Liver (tissue), 9 donors: ENCODE data around the gene BLACAT1. TPM values are rescaled to one million over a fixed set of nuclear protein-coding genes. Genes with fewer than 3 reads are reported as not detected.

Experiments used
- DNase-seq: peaks from one replicate; pipeline ENCODE4 v3.0.0-alpha.2; 2017; ENCODE audit warnings: low spot score
- H3K27ac ChIP-seq, 2 donors: one replicate each; pipeline ENCODE4 v1.7.0; 2013; ENCODE audit warnings: inconsistent platforms in 2 of 2, low read length in 2 of 2, control low read depth in 1 of 2, low read depth in 1 of 2, mild to moderate bottlenecking in 1 of 2
- H3K27me3 ChIP-seq, 4 donors: one replicate each; pipeline versions ENCODE4 v1.6.1 to v1.7.0; 2013; ENCODE audit warnings: low read length in 3 of 4, inconsistent platforms in 1 of 4, mild to moderate bottlenecking in 1 of 4, moderate library complexity in 1 of 4; ENCODE audit not compliant: control insufficient read depth in 4 of 4, insufficient read depth in 4 of 4
- H3K36me3 ChIP-seq, 4 donors: one replicate each; pipeline versions ENCODE4 v1.6.1 to v1.7.0; 2013; ENCODE audit warnings: low read length in 3 of 4, mild to moderate bottlenecking in 3 of 4, low read depth in 1 of 4, moderate library complexity in 1 of 4; ENCODE audit not compliant: control insufficient read depth in 4 of 4, insufficient read depth in 3 of 4
- H3K4me1 ChIP-seq, 4 donors: one replicate each; pipeline versions ENCODE4 v1.6.1 to v1.7.0; 2013; ENCODE audit warnings: low read length in 3 of 4, mild to moderate bottlenecking in 3 of 4, moderate library complexity in 1 of 4; ENCODE audit not compliant: control insufficient read depth in 4 of 4, insufficient read depth in 4 of 4
- H3K4me3 ChIP-seq, 3 donors: one replicate each; pipeline versions ENCODE4 v1.6.1 to v1.7.0; 2013; ENCODE audit warnings: low read length in 3 of 3, control low read depth in 1 of 3, low read depth in 1 of 3, mild to moderate bottlenecking in 1 of 3
- H3K9ac ChIP-seq, 2 donors: one replicate each; pipeline ENCODE4 v1.7.0; 2013; ENCODE audit warnings: low read length in 2 of 2, mild to moderate bottlenecking in 2 of 2, moderate library complexity in 2 of 2, control low read depth in 1 of 2, low read depth in 1 of 2
- H3K9me3 ChIP-seq, 4 donors: one replicate each; pipeline versions ENCODE4 v1.6.1 to v1.7.0; 2013; ENCODE audit warnings: low read length in 3 of 4; ENCODE audit not compliant: control insufficient read depth in 4 of 4
- EGR1 ChIP-seq, 2 donors: IDR thresholded peaks; 2 replicates each; pipeline ENCODE4 v1.6.1; 2016 to 2018; ENCODE audit warnings: antibody characterized with exemption in 2 of 2, low read depth in 2 of 2
- FOXA1 ChIP-seq: IDR thresholded peaks from 2 replicates; pipeline ENCODE4 v1.6.1; 2016; ENCODE audit warnings: antibody characterized with exemption
- FOXA2 ChIP-seq: IDR thresholded peaks from 2 replicates; pipeline ENCODE4 v1.6.1; 2016; ENCODE audit warnings: antibody characterized with exemption
- GABPA ChIP-seq, 2 donors: IDR thresholded peaks in 1 of 2; conservative IDR thresholded peaks in 1 of 2; 2 replicates each; pipeline ENCODE4 v1.6.1; 2016; ENCODE audit warnings: antibody characterized with exemption in 2 of 2, mild to moderate bottlenecking in 1 of 2, moderate library complexity in 1 of 2
- HNF4A ChIP-seq, 2 donors: conservative IDR thresholded peaks; 2 replicates each; pipeline ENCODE4 v1.6.1; 2016; ENCODE audit warnings: antibody characterized with exemption in 2 of 2, mild to moderate bottlenecking in 2 of 2
- HNF4G ChIP-seq: IDR thresholded peaks from 2 replicates; pipeline ENCODE4 v1.6.1; 2016; ENCODE audit warnings: antibody characterized with exemption
- JUND ChIP-seq, 2 donors: IDR thresholded peaks; 2 replicates each; pipeline ENCODE4 v1.6.1; 2016; ENCODE audit warnings: antibody characterized with exemption in 2 of 2
- NR2F2 ChIP-seq: IDR thresholded peaks from 2 replicates; pipeline ENCODE4 v1.6.1; 2016; ENCODE audit warnings: antibody characterized with exemption
- RAD21 ChIP-seq, 2 donors: IDR thresholded peaks; 2 replicates each; pipeline ENCODE4 v1.6.1; 2016; ENCODE audit warnings: antibody characterized with exemption in 2 of 2, mild to moderate bottlenecking in 2 of 2
- RXRA ChIP-seq, 2 donors: IDR thresholded peaks; 2 replicates each; pipeline ENCODE4 v1.6.1; 2017 to 2018; ENCODE audit warnings: antibody characterized with exemption in 2 of 2, mild to moderate bottlenecking in 1 of 2
- SP1 ChIP-seq: IDR thresholded peaks from 2 replicates; pipeline ENCODE4 v1.6.1; 2018; ENCODE audit warnings: antibody characterized with exemption, mild to moderate bottlenecking
- TAF1 ChIP-seq: conservative IDR thresholded peaks from 2 replicates; pipeline ENCODE4 v1.6.1; 2016; ENCODE audit warnings: antibody characterized with exemption, mild to moderate bottlenecking
- YY1 ChIP-seq: IDR thresholded peaks from 2 replicates; pipeline ENCODE4 v1.6.1; 2016; ENCODE audit warnings: antibody characterized with exemption, mild to moderate bottlenecking
- WGBS: extraction: QIAGEN DNeasy Blood & Tissue Kit; methylation state at CpG from one replicate; pipeline ENCODE4 v1.1.7; 2013; 5-methylcytosine and 5-hydroxymethylcytosine counted together
- polyA plus RNA-seq, 2 donors: library from polyadenylated mRNA; stranded (reverse) in 1 of 2; unstranded in 1 of 2; fragments of 200-250 nt in 1 of 2; fragments of >200 nt in 1 of 2; fragmentation: Nextera tagmentation in 1 of 2; extraction: Ambion mirVana in 1 of 2; gene quantifications; one replicate each; pipeline versions ENCODE4 v1.2.1 to v1.2.3, GENCODE V29; 2013 to 2015
- total RNA-seq, 2 donors: library from RNA; depleted of rRNA; stranded (reverse); fragments of >200 nt; gene quantifications; one replicate each; pipeline ENCODE4 v1.2.3, GENCODE V29; 2014
- TF ChIP-seq, protein P1 (sequence below): IDR thresholded peaks from 2 replicates; pipeline ENCODE4 v1.6.1; 2016; ENCODE audit warnings: antibody characterized with exemption
- TF ChIP-seq, protein P2 (sequence below): IDR thresholded peaks from 2 replicates; pipeline ENCODE4 v1.6.1; 2016; ENCODE audit warnings: antibody characterized with exemption
- TF ChIP-seq, protein P3 (sequence below): IDR thresholded peaks from 2 replicates; pipeline ENCODE4 v1.6.1; 2016; ENCODE audit warnings: antibody characterized with exemption, mild to moderate bottlenecking
- TF ChIP-seq, protein P4 (sequence below): fragments of 150-350 bp; IDR thresholded peaks from 2 replicates; pipeline ENCODE4 v1.5.1; 2017; ENCODE audit warnings: improper control_type of control experiment, low read depth, low read length; ENCODE audit not compliant: missing input control
- TF ChIP-seq, protein P5 (sequence below): IDR thresholded peaks from 2 replicates; pipeline ENCODE4 v1.6.1; 2016; ENCODE audit warnings: antibody characterized with exemption
- donor health status: healthy.
- donor health status: healthy.
- donor health status: healthy.
- donor health status: healthy.
- donor health status: healthy.

The BLACAT1 gene
- total and polyA plus RNA-seq, 4 donors = not detected

DNA sequence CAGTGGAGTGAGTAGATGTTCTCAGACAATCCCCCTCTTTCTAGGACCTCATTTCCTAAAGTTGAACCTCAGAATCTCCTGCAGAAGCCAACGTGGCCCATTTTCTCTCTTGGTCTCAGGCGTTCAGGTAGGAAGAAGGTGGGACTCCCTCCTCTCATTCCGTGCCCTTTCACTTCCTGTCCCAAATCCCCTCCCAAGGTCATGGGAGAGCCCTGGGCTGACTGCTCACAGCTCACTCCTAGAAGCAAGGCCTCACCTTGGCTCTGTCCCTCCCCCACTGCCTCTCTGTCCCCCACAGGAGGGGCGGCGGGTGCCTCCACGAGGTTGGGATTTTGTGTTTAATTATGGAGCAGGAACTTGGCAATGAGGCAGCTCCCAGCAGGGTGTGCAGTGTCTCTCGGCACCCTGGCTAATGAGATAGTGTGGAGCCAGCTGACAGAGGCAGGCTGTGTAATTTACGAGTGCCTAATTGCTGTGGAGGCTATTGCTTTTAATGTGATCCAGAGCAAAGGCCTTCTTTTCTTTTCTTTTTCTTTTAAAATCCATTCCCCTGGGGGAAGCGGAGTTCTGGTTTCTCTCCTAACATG is 39.5 kb upstream of the BLACAT1 start:
- H3K9ac ChIP-seq = no peak overlapping the region
- peaks cover 0 to 20% (median 20%) of the 10 kb centered on the region in 4 donors for H3K4me1 ChIP-seq
- H3K27ac ChIP-seq = no peak overlapping the region
- H3K36me3 ChIP-seq = no peaks in the 10 kb centered on the region
- 72% methylated on average over 9 of the region's 9 CpGs for WGBS
- peaks cover 0 to 2% (median 0%) of the 10 kb centered on the region in 4 donors for H3K27me3 ChIP-seq
- no peak overlapping the region for H3K4me3 ChIP-seq
- H3K9me3 ChIP-seq = no peaks in the 10 kb centered on the region
- TF ChIP-seq, protein P1, sequence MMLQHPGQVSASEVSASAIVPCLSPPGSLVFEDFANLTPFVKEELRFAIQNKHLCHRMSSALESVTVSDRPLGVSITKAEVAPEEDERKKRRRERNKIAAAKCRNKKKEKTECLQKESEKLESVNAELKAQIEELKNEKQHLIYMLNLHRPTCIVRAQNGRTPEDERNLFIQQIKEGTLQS = no peak
- TF ChIP-seq JUND (IDR thresholded peaks at IDR 0.05) (no peak), YY1 (no peak), FOXA1 (no peak), TAF1 (no peak), GABPA (IDR thresholded peaks at IDR 0.05 in 1 of 2, conservative IDR thresholded peaks at IDR 0.05 in 1 of 2) (no peak), NR2F2 (no peak), HNF4A (conservative IDR thresholded peaks at IDR 0.05) (no peak), HNF4G (no peak), RAD21 (IDR thresholded peaks at IDR 0.05) (no peak), EGR1 (IDR thresholded peaks at IDR 0.05; ENCODE audit: low read depth in 2 of 2) (no peak), RXRA (IDR thresholded peaks at IDR 0.05) (no peak), FOXA2 (no peak), SP1 (no peak)
- TF ChIP-seq, protein P2, sequence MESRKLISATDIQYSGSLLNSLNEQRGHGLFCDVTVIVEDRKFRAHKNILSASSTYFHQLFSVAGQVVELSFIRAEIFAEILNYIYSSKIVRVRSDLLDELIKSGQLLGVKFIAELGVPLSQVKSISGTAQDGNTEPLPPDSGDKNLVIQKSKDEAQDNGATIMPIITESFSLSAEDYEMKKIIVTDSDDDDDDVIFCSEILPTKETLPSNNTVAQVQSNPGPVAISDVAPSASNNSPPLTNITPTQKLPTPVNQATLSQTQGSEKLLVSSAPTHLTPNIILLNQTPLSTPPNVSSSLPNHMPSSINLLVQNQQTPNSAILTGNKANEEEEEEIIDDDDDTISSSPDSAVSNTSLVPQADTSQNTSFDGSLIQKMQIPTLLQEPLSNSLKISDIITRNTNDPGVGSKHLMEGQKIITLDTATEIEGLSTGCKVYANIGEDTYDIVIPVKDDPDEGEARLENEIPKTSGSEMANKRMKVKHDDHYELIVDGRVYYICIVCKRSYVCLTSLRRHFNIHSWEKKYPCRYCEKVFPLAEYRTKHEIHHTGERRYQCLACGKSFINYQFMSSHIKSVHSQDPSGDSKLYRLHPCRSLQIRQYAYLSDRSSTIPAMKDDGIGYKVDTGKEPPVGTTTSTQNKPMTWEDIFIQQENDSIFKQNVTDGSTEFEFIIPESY = no peak
- TF ChIP-seq, protein P3, sequence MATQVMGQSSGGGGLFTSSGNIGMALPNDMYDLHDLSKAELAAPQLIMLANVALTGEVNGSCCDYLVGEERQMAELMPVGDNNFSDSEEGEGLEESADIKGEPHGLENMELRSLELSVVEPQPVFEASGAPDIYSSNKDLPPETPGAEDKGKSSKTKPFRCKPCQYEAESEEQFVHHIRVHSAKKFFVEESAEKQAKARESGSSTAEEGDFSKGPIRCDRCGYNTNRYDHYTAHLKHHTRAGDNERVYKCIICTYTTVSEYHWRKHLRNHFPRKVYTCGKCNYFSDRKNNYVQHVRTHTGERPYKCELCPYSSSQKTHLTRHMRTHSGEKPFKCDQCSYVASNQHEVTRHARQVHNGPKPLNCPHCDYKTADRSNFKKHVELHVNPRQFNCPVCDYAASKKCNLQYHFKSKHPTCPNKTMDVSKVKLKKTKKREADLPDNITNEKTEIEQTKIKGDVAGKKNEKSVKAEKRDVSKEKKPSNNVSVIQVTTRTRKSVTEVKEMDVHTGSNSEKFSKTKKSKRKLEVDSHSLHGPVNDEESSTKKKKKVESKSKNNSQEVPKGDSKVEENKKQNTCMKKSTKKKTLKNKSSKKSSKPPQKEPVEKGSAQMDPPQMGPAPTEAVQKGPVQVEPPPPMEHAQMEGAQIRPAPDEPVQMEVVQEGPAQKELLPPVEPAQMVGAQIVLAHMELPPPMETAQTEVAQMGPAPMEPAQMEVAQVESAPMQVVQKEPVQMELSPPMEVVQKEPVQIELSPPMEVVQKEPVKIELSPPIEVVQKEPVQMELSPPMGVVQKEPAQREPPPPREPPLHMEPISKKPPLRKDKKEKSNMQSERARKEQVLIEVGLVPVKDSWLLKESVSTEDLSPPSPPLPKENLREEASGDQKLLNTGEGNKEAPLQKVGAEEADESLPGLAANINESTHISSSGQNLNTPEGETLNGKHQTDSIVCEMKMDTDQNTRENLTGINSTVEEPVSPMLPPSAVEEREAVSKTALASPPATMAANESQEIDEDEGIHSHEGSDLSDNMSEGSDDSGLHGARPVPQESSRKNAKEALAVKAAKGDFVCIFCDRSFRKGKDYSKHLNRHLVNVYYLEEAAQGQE = no peak
- TF ChIP-seq, protein P4, sequence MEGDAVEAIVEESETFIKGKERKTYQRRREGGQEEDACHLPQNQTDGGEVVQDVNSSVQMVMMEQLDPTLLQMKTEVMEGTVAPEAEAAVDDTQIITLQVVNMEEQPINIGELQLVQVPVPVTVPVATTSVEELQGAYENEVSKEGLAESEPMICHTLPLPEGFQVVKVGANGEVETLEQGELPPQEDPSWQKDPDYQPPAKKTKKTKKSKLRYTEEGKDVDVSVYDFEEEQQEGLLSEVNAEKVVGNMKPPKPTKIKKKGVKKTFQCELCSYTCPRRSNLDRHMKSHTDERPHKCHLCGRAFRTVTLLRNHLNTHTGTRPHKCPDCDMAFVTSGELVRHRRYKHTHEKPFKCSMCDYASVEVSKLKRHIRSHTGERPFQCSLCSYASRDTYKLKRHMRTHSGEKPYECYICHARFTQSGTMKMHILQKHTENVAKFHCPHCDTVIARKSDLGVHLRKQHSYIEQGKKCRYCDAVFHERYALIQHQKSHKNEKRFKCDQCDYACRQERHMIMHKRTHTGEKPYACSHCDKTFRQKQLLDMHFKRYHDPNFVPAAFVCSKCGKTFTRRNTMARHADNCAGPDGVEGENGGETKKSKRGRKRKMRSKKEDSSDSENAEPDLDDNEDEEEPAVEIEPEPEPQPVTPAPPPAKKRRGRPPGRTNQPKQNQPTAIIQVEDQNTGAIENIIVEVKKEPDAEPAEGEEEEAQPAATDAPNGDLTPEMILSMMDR = no peak
- TF ChIP-seq, protein P5, sequence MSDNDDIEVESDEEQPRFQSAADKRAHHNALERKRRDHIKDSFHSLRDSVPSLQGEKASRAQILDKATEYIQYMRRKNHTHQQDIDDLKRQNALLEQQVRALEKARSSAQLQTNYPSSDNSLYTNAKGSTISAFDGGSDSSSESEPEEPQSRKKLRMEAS = no peak
- DNase-seq = no peak
